Measurements from ENCODE around the gene C17orf100. TPM values are rescaled to one million over a fixed set of nuclear protein-coding genes. Genes with fewer than 3 reads are reported as not detected.
"Not testable (repeated sequence)": the region's sequence is repeated elsewhere in the genome, so short reads cannot be mapped to it uniquely, and the experiment has no call there.

C17orf100 gene
- total RNA-seq, 1 donor from 2014 or later: 2.1 TPM

DNA sequence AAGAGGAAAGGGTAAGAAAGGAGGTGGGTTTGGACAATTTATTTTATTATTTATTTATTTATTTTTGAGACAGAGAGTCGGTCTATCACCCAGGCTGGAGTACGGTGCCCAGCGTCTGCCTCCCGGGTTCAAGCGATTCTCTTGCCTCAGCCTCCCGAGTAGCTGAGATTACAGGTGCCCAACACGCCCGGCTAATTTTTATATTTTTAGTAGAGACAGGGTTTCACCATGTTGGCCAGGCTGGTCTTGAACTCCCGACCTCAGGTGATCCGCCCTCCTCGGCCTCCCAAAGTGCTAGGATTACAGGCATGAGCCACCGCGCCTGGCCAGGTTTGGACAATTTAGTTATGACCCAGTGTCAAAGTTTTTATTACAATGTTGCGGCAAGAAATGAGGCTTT lies 11.6 kb downstream of the C17orf100 start:
- intact Hi-C loops (cut with DNase I): loop anchor here (10.0 kb wide), 1 partner anchor 342 kb away; no protein-coding TSS in a partner anchor
- DNase-seq (ENCODE audit: low spot score); ATAC-seq: not testable (repeated sequence)

DNA sequence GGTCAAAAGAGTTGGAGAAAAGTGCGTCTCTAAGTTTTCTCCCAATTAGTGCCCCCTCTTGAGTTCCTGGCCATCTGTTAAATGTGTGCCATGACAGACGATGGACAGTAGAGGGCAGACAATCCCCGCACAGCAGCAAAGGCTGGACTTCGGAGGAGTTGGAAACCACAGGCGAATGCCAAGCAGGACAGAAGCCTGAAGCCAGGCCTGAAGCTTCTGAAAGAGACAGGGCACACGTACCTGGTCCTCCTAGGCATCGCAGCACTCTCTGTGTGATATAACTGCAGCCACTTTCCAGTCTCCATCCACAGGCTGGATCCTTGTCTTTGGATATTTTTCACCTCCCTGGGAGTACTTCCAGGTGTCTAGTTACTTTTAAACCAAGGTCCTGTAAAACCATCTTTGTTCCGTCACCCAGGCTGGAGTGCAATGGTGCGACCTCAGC lies 14.5 kb downstream of the C17orf100 start:
- intact Hi-C loops (cut with DNase I): loop anchor here (10.0 kb wide), 1 partner anchor 339 kb away; no protein-coding TSS in a partner anchor
- peak; percentile 94 for ATAC-seq
- DNase-seq (ENCODE audit: low spot score): peak; percentile 81

DNA sequence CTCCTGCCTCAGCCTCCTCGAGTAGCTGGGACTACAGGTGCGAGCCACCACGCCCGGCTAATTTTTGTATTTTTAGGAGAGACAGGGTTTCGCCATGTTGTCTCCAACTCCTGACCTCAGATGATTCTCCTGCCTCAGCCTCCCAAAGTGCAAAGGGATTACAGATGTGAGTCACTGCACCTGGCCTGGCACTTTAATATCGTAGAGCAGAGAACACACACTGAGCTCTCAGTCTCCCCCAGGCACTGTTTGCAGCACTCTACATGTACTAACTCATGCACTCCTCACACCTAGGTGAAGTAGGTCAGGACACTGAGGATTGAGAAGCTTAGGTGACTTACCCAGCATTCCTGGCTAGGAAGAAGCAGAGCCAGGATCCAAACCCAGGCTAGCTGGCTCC lies 15.0 kb downstream of the C17orf100 start:
- no peak for DNase-seq (ENCODE audit: low spot score)
- intact Hi-C loops (cut with DNase I): loop anchor here (10.0 kb wide), 1 partner anchor 338 kb away; no protein-coding TSS in a partner anchor
- no peak for ATAC-seq

DNA sequence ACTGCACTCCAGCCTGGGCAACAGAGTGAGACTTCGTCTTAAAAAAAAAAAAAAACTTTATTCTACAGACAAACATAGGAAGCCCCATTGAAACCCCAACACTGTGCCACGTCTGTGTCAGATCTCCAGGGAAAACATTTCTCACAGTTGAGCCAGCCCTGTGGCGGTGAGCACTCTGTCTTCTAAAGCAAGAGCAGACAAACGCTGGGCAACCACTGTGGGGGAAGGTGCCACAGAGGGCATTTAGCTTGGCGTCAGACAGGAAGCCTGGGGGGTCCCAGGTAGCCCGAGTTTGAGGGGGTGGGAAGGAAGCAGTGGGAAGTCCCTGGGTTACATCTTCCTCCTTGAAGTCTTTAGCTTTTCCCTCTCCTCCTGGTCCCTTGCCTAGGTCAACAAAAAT lies 16.0 kb downstream of the C17orf100 start:
- no peak for ATAC-seq
- intact Hi-C loops (cut with DNase I): loop anchor here (10.0 kb wide), 1 partner anchor 337 kb away; no protein-coding TSS in a partner anchor
- DNase-seq (ENCODE audit: low spot score): no peak

DNA sequence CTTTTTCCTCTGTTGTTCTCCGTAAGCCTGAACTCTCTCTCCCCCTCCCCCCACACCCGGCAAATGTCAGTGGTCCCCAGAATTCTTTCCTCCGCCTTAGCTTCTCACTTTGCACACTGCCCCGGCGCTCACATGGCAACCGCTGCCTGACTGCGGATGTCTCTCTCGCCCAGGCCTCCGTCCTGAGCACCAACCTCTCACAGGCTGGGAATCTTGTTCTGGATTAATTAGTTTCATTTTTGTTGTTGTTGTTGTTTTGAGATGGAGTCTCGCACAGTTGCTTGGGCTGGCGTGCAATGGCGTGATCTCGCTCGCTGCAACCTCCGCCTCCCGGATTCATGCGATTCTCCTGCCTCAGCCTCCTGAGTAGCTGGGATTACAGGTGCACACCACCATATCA lies 16.7 kb downstream of the C17orf100 start:
- intact Hi-C loops (cut with DNase I): loop anchor here (10.0 kb wide), 1 partner anchor 337 kb away; no protein-coding TSS in a partner anchor
- no peak for DNase-seq (ENCODE audit: low spot score)
- no peak for ATAC-seq

DNA sequence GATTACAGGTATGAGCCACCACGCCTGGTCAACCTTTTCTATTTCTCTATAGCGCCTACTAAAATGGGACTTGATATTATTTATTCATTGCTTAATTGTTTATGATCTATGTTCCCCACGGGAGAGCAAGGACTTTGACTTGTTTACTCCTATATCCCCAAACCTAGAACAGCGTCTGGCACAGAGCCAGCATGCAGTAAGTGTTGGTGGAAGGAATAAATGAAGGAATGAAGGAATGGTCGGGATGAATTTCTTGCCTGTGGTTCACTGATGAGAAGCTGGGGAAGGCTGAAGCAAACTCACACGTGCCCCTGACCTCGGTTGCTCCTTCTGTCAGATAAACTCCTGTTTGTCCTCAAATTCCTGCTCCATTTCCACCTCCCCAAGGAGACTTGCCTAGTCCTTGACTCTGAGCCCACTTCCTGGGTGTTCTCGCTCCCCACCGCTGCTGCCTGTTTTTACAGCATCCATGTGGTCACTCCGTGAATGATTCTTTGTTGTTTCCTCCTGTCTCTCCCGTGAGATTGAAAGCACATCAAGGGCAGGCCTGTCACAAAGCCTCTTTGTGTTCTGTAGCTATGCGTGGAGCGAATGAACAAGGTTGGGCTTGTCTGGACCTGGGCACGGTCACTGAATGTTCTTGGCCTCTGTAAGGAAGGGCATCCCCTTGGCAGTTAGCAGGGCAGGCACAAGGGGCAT lies 17.3 kb downstream of the C17orf100 start:
- no peak for DNase-seq (ENCODE audit: low spot score)
- ATAC-seq: no peak
- intact Hi-C loops (cut with DNase I): loop anchor here (10.0 kb wide), 1 partner anchor 336 kb away; no protein-coding TSS in a partner anchor

DNA sequence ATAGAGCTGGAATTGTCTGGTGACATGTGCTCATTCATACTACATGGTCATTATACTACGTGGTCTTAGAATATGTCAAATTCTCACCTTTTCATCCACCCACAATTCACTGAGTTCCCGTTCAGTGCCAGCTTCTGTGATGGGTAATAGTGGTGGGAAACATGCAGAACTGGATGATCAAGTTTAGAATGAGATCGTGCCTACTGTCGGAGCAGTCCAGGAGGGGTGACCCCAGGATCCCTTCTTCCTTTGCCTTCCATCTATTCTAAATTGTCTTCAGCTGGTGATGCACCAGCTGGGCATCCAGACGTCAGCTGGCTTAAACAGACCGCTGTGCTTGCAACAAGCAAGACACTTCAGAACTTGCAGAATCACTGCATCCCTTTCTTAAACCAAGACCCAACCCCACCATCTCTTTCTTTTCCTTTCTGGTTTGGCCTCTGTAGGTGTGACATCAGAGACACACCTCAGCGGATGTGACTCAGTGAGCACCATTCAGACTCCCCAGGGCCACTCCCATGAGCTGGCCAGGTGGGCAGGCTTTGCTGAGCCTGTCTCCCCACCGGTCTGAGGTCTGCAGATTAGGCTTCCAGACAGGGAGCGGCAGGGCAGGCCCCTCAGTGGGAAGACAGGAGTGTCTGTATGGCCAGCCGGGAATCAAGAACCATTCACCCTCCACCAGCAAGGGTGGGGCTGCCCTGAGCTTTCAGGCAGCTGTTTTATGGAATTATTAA lies 18.1 kb downstream of the C17orf100 start:
- ATAC-seq: no peak
- no peak for DNase-seq (ENCODE audit: low spot score)
- intact Hi-C loops (cut with DNase I): loop anchor here (10.0 kb wide), 2 partner anchors 175 to 335 kb away; no protein-coding TSS in a partner anchor

DNA sequence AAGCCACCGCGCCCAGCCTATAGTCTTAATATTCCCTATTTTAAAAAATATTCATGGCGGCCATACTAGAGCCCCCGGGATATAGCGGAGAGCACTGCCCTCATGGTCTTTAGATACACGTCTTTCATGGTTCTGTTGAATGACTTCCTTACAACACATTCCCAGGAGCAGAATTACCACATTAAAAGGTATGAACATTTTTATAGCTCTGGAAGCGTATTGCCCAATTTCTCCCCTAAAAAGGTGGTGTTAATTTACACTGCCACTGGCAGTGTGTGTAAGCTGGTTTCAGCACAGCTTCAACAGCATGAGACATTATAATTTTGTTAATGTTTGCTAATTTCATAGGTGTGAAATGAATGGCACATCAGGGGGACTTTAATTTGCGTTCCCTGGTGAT lies 19.0 kb downstream of the C17orf100 start:
- ATAC-seq: no peak
- intact Hi-C loops (cut with DNase I): loop anchor here (10.0 kb wide), 1 partner anchor 174 kb away; no protein-coding TSS in a partner anchor
- DNase-seq (ENCODE audit: low spot score): no peak

DNA sequence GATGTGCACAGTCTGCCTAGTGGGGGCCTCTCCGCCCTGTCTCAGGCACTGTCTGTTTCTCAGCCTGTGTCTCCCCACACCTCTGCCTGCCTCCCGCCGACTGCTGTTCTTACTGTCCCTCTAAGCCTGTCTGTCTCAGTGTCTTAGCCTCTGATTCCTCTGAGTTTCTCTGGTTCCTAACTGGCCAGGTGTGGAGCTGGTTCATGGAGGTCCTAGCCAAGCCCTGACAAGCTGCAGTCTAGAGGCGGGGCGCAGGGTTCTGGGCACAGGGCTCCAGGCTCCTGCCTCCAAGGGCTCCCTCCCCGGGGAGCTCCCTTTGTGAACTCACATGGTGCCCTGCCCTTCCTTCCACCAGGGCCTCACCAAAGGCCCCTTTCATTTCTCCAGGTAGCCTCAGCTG lies 19.4 kb downstream of the C17orf100 start:
- DNase-seq (ENCODE audit: low spot score) (peak; percentile 35), ATAC-seq (no peak)
- intact Hi-C loops (cut with DNase I): loop anchor here (10.0 kb wide), 1 partner anchor 174 kb away; no protein-coding TSS in a partner anchor

DNA sequence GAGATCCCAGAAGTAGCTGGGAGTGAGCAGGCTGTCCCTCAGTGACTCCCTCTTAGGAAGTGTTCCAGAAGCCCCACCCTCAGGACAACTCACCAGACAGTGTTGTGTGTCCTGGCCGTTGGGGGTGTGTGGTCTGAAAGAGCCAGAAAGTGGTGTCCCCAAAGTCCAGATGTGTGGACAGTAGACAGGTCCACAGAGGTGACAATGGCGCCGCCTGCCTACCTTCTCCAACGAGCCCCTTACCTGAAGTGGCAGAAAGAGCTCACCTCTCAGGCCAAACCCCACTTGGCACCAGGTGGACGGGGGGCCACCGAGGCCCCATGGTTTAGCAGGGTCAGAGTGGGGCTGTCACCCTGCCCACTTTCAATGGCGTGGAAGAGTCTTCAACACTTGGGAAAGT lies 19.9 kb downstream of the C17orf100 start:
- DNase-seq (ENCODE audit: low spot score): peak; percentile 38
- ATAC-seq: no peak
- intact Hi-C loops (cut with DNase I): loop anchor here (10.0 kb wide), 1 partner anchor 173 kb away; no protein-coding TSS in a partner anchor

DNA sequence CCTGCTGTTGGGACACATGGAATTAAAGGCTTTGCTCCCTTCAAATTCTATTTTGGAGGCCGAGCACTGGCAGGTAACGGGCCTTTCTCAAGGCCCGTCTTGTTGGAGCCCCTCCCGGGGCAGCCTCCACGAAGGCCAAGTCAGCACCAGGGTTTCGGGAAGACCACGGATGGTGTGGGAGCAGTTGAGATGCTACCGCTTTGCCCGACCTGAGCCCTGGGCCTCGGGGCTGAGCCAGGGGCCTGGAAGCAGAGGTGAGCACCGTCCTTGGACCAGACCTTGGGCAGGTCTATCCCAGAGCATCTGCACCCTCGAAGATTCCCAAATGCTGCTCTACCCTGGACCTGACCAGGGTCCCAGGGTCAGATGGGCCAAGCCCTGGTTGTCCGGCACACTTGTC lies 23.0 kb downstream of the C17orf100 start:
- intact Hi-C loops (cut with DNase I): loop anchor here (10.0 kb wide), 1 partner anchor 170 kb away; no protein-coding TSS in a partner anchor
- no peak for DNase-seq (ENCODE audit: low spot score)
- ATAC-seq: no peak

DNA sequence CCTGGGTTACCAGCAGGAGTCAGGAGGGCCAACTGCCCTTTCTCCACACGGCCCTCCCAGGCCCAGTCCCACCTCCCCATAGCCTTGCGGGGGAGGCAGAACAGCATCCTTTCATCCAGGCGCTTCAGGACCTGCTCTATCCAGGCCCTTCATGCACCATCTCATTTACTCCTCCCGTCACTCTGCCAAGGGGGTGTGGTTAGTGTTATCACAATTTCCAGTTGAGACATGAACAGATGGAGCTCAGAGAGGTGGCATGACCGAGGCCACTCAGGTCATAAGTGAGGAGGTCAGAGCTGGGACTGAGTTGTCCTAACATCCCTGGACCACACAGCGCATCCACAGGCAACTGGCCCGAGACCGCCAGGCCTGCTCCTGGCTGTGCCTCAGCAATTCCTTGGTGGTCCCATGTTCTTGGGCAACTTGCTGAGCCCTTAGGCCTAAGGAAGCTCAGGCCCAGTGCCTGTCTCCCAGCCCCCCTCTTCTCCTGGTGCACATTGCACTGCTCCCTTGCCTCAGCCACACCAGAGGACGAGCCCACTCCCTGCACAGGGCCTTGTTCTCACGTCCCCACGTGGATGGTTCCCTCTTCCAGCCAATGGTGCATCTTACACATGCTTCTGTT lies 23.8 kb downstream of the C17orf100 start:
- no peak for ATAC-seq
- no peak for DNase-seq (ENCODE audit: low spot score)
- intact Hi-C loops (cut with DNase I): loop anchor here (10.0 kb wide), 1 partner anchor 169 kb away; no protein-coding TSS in a partner anchor

DNA sequence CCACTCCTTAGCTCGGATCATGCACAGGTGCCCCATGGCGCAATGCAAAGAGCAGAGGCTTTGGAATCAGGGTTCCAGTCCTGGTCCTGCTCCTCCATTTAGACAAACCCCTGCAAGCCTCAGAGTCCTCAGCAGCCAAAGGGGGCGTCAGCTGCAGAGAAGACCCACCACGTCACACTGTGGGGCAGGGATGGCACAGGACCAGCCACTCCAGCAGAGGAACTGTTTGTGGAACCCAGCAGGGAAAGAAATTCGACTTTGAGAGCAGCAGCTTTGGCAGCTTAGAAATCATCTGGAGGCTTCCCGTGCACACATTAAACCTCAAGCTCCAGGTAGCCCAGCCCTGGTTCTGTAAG lies 25.2 kb downstream of the C17orf100 start:
- intact Hi-C loops (cut with DNase I): loop anchor here (10.0 kb wide), 1 partner anchor 168 kb away; no protein-coding TSS in a partner anchor
- ATAC-seq (no peak), DNase-seq (ENCODE audit: low spot score) (no peak)

DNA sequence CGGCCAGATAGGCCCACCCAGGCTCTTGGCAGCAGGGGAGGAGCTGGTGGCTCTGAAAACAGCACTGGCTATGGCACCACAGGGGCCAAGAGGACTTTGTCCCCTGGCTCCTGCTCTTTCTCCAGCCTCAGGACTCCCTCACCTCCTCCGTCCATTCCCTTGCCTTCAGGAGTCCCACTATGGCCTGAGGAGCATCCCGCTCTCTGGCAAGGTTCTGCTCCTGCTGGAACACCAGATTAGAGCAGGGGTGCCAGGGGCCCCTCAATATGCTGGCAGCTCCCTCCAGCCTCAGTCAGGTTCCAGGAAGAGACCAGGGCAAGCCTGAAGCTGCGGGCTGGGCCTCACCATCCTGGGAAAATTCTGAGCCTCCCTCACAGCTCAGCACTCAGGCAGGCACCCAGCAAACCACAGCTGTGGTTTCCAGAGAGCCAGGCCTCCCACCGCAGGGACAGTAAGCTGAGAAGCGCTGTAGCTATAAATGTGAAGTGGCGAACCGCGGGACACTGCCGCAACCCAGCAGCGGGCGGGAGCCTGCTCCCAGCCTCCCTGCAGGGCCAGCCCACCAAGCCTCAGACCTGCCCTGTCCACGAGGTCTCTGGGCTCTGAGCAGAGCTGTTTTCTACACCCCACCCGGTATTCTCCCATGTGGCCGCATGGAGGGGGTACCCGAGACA lies 25.7 kb downstream of the C17orf100 start:
- intact Hi-C loops (cut with DNase I): loop anchor here (10.0 kb wide), 1 partner anchor 168 kb away; no protein-coding TSS in a partner anchor
- ATAC-seq (no peak), DNase-seq (ENCODE audit: low spot score) (no peak)

DNA sequence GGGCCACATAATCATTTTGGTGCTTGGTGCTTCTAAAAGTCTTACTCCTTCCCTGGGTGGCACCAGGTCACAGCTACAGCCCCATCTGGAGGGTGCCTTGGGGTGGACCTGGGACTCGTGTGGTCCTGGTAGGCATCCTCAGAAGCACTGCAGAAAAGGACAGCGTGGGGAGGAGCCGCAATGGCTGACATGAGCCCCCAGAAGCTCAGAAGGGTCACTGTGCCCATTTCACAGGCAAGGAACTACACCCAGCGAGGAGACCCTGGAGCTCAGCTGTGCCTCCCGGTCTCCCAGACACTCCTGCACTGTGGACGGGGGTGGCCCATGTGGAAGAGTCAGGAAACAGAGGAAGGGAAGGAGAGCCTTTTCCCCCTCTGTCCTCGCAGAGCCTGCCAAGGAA lies 26.4 kb downstream of the C17orf100 start:
- DNase-seq (ENCODE audit: low spot score): no peak
- intact Hi-C loops (cut with DNase I): loop anchor here (10.0 kb wide), 1 partner anchor 167 kb away; no protein-coding TSS in a partner anchor
- ATAC-seq: no peak

DNA sequence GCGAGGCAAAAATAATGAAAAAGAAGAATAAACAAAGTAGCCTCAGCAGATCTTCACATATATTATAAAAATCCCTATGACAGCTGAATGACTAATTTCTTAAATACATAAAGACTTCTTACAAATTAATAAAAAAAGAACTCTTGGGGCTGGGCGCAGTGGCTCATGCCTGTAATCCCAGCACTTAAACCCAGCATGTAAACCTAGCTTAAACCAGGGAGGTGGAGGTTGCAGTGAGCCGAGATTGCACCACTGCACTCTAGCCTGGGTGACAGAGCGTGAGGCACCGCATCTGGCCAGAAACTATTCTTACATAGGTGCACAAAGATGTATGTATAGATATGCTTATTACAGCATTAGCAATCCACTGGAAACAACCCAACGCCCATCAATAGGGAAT lies 27.7 kb downstream of the C17orf100 start:
- no peak for ATAC-seq
- DNase-seq (ENCODE audit: low spot score): no peak
- intact Hi-C loops (cut with DNase I): loop anchor here (10.0 kb wide), 1 partner anchor 166 kb away; no protein-coding TSS in a partner anchor

DNA sequence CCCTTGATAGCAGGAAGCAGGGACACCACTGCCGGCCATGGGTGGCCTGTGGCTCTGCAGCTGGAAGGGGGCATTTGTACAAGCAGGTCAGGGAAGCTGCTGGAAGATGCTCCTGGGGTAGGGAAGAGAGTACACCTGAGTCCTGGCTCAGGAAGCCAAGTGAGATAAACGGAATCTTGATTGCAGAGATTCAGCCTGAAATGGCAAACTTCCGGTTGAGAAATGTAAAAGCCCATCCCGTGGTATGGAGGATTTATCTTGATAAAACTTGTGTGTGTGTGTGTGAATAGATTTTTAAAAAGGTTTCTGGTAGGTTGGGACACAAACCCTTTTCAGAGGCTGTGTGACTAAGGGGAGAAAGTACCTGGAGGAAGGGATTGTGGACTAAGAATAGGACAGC lies 29.6 kb downstream of the C17orf100 start:
- no peak for DNase-seq (ENCODE audit: low spot score)
- ATAC-seq: no peak
- intact Hi-C loops (cut with DNase I): no loop called here

DNA sequence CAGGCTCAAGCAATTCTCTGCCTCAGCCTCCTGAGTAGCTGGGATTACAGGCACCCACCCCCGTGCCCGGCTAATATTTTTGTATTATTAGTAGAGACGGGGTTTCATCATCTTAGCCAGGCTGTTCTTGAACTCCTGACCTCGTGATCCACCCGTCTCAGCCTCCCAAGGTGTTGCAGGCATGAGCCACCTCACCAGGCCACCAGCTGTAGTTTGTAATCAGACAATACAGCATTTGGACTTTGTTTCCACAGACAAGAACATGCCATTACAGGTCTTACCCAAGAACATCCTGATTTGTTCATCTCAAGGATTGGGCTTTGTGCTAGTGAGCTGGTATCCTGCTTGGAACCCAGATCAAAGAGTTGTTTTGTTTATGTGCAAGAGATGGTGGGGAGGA lies 30.1 kb downstream of the C17orf100 start:
- ATAC-seq (no peak), DNase-seq (ENCODE audit: low spot score) (no peak)
- intact Hi-C loops (cut with DNase I): no loop called here

DNA sequence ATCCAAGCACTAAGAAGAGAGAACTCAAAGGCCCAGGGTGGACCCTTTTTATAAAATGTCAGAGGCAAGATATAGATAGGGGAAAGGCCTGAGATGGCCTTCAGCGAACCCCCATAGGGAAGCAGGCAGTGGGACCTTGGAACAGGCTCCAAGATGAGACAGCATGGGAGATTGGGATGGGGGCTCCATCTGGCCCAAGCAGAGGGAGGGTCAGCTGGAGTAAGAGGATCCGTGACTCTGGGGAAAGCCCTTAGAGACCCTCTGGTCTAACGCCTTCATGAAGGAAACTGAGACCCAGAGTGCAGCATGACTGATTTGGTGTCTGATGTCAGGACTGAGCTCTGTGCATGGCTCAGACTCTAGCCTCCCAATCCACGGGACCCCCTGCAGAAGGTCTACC lies 30.8 kb downstream of the C17orf100 start:
- intact Hi-C loops (cut with DNase I): no loop called here
- DNase-seq (ENCODE audit: low spot score): no peak
- ATAC-seq: no peak
